ENCODE measurements around the gene FDX2. TPM values are rescaled to one million over a fixed set of nuclear protein-coding genes. Genes with fewer than 3 reads are reported as not detected.

Gene FDX2
- total and polyA plus RNA-seq, 2 of the 13 experiments (the other 11 are each of a cell fraction or from before 2014, with no cell fraction given), result 21.0 to 24.7 TPM

DNA sequence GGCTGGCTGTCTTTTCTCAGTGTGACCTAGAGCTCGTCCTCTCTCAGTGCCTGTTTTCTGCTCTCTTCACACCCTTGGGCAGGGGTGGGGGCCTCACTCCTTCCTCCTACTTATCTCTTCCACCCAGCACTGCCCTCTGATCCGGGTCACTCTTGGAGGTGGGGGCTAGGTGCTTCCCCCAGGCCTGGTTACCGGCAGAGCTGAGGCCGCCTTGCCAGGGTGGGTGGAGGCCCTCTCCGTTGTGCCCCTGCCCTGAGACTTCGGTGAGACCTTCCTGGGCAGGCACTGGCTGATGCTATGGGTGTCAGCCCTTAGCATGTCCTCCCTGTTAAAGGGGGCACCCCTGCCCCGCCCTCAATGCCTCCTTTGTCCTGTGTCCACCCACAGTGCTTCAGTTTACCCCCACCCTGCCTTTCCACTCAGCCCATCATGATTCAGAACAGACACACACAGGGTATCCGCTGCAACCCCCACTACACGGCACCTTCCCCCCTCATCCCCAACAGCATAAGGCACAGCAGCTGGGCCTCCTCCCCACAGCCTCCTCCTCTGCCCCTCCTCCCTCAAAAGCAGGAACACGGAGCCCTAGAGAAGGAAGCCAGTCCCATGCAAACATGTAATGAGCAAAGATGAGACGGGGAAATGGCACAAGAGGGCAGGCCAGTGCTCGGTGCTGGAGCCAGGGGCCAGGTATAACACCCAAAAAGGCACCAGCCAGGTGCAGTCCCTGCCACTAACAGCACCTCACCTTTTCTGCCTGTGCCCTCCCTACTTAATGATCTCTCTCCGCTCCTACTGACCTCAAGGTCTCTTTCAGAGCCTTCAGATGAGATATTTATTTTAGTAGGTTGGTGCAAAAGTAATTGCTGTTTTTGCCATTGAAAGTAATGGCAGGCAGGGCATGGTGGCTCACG, 16.0 kb downstream of the FDX2 start (continued):
- TF ChIP-seq DZIP1 (CRISPR knock-in tag; IDR thresholded peaks at IDR 0.05), result no peak
- TF ChIP-seq MAFF (IDR thresholded peaks at IDR 0.05; ENCODE audit: low read depth, low read length), result no peak
- TF ChIP-seq ZNF20 (CRISPR knock-in tag; IDR thresholded peaks at IDR 0.05), result no peak
- TF ChIP-seq ZNF576 (CRISPR knock-in tag; IDR thresholded peaks at IDR 0.05), result no peak
- TF ChIP-seq ZFP36 (IDR thresholded peaks at IDR 0.05; ENCODE audit: borderline replicate concordance, low read depth, low read length, partially characterized antibody), result no peak
- TF ChIP-seq HDAC2 (CRISPR knock-in tag; IDR thresholded peaks at IDR 0.05), result no peak
- TF ChIP-seq, protein P1, sequence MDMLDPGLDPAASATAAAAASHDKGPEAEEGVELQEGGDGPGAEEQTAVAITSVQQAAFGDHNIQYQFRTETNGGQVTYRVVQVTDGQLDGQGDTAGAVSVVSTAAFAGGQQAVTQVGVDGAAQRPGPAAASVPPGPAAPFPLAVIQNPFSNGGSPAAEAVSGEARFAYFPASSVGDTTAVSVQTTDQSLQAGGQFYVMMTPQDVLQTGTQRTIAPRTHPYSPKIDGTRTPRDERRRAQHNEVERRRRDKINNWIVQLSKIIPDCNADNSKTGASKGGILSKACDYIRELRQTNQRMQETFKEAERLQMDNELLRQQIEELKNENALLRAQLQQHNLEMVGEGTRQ (IDR thresholded peaks at IDR 0.05; ENCODE audit: low read depth, low read length), result no peak
- TF ChIP-seq, protein P1 (CRISPR knock-in tag; IDR thresholded peaks at IDR 0.05; ENCODE audit: borderline replicate concordance), result no peak
- TF ChIP-seq ZNF720 (CRISPR knock-in tag; IDR thresholded peaks at IDR 0.05), result no peak
- no peak for TF ChIP-seq NFE2L2 (IDR thresholded peaks at IDR 0.05; ENCODE audit: low read length)
- TF ChIP-seq MZF1 (CRISPR knock-in tag; IDR thresholded peaks at IDR 0.05; ENCODE audit: borderline replicate concordance), result no peak
- TF ChIP-seq ZNF512B (CRISPR knock-in tag; IDR thresholded peaks at IDR 0.05; ENCODE audit: borderline replicate concordance), result no peak
- TF ChIP-seq IKZF1 (IDR thresholded peaks at IDR 0.05), result no peak
- TF ChIP-seq ZNF724P (CRISPR knock-in tag; IDR thresholded peaks at IDR 0.05; ENCODE audit: borderline replicate concordance), result no peak
- TF ChIP-seq, protein P2, sequence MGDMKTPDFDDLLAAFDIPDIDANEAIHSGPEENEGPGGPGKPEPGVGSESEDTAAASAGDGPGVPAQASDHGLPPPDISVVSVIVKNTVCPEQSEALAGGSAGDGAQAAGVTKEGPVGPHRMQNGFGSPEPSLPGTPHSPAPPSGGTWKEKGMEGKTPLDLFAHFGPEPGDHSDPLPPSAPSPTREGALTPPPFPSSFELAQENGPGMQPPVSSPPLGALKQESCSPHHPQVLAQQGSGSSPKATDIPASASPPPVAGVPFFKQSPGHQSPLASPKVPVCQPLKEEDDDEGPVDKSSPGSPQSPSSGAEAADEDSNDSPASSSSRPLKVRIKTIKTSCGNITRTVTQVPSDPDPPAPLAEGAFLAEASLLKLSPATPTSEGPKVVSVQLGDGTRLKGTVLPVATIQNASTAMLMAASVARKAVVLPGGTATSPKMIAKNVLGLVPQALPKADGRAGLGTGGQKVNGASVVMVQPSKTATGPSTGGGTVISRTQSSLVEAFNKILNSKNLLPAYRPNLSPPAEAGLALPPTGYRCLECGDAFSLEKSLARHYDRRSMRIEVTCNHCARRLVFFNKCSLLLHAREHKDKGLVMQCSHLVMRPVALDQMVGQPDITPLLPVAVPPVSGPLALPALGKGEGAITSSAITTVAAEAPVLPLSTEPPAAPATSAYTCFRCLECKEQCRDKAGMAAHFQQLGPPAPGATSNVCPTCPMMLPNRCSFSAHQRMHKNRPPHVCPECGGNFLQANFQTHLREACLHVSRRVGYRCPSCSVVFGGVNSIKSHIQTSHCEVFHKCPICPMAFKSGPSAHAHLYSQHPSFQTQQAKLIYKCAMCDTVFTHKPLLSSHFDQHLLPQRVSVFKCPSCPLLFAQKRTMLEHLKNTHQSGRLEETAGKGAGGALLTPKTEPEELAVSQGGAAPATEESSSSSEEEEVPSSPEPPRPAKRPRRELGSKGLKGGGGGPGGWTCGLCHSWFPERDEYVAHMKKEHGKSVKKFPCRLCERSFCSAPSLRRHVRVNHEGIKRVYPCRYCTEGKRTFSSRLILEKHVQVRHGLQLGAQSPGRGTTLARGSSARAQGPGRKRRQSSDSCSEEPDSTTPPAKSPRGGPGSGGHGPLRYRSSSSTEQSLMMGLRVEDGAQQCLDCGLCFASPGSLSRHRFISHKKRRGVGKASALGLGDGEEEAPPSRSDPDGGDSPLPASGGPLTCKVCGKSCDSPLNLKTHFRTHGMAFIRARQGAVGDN (CRISPR knock-in tag; IDR thresholded peaks at IDR 0.05), result peak; percentile 58
- no peak for TF ChIP-seq ZNF331 (CRISPR knock-in tag; IDR thresholded peaks at IDR 0.05)
